Measurements from ENCODE around the gene CCNL2. TPM values are rescaled to one million over a fixed set of nuclear protein-coding genes. Genes with fewer than 3 reads are reported as not detected.
"Not testable (repeated sequence)": the region's sequence is repeated elsewhere in the genome, so short reads cannot be mapped to it uniquely, and the experiment has no call there.

The CCNL2 gene
- polyA plus RNA-seq, 3 donors from 2014 or later, result 16.7 to 34.6 (median 22.0) TPM

DNA sequence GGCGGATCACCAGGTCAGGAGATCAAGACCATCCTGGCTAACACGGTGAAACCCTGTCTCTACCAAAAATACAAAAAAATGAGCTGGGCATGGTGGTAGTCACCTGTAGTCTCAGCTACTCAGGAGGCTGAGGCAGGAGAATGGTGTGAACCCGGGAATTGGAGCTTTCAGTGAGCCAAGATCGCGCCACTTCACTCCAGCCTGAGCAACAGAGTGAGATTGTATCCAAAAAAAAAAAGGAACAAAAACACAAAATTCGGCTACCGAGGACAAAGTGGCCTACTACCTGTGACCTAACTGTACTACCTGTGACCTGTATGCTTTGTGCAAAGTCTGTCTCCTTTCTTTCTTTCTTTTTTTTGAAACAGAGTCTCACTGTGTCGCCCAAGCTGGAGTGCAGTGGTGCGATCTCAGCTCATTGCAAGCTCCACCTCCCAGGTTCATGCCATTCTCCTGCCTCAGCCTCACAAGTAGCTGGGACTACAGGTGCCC lies 3.8 kb upstream of the CCNL2 start:
- peaks cover 10 to 20% (median 13%) of the 10 kb centered on the region in 3 donors for H3K27me3 Mint-ChIP-seq (ENCODE audit: low read depth in 3 of 3)
- peak overlapping the region in 2 of 6 donors; percentile 23 to 69 for H3K27ac Mint-ChIP-seq
- not testable (repeated sequence) for H3K9me3 Mint-ChIP-seq, DNase-seq
- H3K4me3 Mint-ChIP-seq, result peak overlapping the region in 1 of 5 donors; percentile 68
- H3K4me1 Mint-ChIP-seq, result peaks cover 46 to 60% of the 10 kb centered on the region in 2 donors
- peaks cover 7 to 24% (median 10%) of the 10 kb centered on the region in 3 donors for H3K36me3 Mint-ChIP-seq

DNA sequence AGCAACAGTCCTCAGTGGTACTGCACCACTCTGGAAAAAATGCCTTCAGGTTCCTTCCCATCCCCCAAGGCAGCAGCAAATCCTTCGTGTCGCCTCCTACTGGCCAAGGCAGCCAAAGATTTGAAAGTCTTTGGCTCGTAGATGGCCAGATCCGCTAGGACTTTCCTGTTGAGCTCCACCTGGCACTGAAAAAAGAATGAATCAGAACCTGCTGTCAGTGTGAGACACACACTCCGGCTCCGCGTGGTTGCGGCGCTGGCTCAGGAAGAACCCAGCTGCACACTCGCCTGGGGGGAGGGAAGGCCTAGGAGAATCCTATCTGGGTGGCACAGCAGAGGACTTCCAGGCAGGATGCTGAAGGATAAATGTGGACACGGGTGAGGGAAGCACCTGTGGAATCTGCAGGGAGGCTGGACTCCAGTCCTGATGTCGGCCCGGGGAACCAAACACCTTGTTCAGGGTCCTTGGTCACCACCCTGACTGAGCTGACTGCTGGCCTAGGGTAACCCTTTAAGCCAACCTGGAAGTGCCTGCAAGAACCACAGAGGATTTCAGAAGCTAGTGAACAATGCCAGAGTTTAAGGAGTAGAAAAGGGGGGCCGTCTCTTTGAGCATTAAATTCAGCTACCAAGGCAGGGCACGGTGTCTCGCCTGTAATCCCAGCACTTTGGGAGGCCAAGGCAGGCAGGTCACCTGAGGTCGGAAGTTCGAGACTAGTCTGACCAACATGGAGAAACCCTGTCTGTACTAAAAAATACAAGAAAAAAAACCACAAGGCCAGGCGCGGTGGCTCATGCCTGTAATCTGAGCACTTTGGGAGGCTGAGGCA lies 3.2 kb upstream of the CCNL2 start:
- peak overlapping the region; percentile 46 to 91 (median 59) for H3K4me3 Mint-ChIP-seq
- DNase-seq, result peak in 1 of 3 donors; percentile 27
- H3K27ac Mint-ChIP-seq, result peak overlapping the region in 5 of 6 donors; percentile 43 to 84 (median 77)
- peaks cover 49 to 63% of the 10 kb centered on the region in 2 donors for H3K4me1 Mint-ChIP-seq
- peaks cover 10 to 20% (median 10%) of the 10 kb centered on the region in 3 donors for H3K27me3 Mint-ChIP-seq (ENCODE audit: low read depth in 3 of 3)
- H3K36me3 Mint-ChIP-seq, result peaks cover 7 to 24% (median 10%) of the 10 kb centered on the region in 3 donors
- no peaks in the 10 kb centered on the region for H3K9me3 Mint-ChIP-seq

DNA sequence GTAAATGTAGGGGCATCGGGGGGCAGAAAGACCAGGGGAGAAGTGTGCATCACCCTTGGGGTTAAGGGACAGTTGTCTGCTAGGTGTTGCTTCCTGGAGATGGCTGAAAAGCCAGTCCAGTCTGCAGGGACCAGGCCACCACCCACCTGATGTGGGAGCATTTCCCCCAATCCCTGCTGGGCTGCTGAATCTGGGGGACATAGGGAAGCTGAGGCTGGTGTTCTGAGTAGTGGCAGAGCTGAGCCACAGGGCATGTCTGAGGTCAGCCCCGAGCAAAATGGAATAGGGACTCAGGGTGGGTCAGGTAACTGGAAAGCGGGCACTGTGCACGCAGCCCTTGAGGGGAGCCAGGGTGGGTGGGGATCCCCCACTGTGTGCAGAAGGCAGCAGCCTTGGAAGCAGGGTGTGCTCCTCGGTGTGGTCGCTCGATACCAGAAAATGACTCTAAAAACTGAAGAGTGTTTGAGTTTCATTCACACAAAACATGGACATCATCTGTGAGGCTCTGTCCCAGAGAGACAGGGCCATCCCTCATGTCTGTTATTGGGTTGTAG lies 2.4 kb upstream of the CCNL2 start:
- Mint-ChIP-seq H3K36me3 (peaks cover 7 to 24% (median 10%) of the 10 kb centered on the region in 3 donors), H3K4me1 (peaks cover 49 to 59% of the 10 kb centered on the region in 2 donors), H3K27me3 (ENCODE audit: low read depth in 3 of 3) (peaks cover 7 to 20% (median 10%) of the 10 kb centered on the region in 3 donors), H3K27ac (peak overlapping the region; percentile 69 to 95 (median 86)), H3K4me3 (peak overlapping the region; percentile 46 to 91 (median 59)), H3K9me3 (no peaks in the 10 kb centered on the region)
- no peak for DNase-seq

DNA sequence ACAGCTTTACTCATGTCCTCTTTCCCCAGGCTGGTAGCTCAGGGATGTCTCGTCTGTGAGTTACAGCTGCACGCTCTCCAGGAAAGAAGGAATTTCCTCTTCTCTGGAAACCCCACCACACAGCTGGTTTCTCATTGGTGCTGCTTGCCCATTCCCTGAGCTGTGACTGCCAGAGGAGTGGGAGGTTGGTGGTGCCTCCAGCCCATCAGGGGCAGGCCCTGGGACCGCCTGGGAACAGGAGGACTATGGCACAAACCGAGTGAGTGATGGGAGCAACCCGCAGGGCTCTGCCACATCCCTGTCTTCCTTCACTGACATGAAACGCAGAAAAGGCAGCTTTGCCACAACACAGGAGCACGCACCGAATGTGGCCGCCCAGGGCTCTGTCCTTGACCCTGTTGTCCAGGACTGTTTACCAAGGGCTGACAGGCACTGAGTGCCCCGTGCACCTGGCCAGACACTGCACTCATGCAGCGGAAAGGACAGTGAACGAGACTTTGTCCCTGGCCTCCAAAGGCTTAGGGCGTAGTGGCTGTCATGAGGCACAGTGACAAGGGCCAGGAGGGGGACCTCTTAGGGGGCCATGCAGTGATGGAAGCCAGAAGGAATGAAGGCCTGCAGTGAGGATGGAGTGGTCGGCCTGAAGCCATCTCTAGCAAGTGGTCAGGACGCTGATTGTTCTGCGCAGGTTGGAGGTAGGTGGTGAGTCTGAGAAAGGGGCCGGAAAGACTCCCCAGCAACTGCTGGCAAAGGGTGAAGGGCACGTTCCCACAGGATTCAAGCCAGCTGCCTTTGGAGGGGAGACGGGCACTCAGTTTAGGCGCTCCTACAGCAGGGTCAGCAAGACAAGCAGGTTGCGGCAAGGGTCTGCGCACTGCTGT lies 1.7 kb upstream of the CCNL2 start:
- Mint-ChIP-seq H3K9me3 (no peaks in the 10 kb centered on the region), H3K4me1 (peaks cover 42 to 53% of the 10 kb centered on the region in 2 donors), H3K27ac (peak overlapping the region; percentile 84 to 95 (median 88)), H3K36me3 (peaks cover 7 to 24% (median 10%) of the 10 kb centered on the region in 3 donors), H3K27me3 (ENCODE audit: low read depth in 3 of 3) (peaks cover 5 to 20% (median 10%) of the 10 kb centered on the region in 3 donors), H3K4me3 (peak overlapping the region; percentile 85 to 92 (median 88))
- no peak for DNase-seq

DNA sequence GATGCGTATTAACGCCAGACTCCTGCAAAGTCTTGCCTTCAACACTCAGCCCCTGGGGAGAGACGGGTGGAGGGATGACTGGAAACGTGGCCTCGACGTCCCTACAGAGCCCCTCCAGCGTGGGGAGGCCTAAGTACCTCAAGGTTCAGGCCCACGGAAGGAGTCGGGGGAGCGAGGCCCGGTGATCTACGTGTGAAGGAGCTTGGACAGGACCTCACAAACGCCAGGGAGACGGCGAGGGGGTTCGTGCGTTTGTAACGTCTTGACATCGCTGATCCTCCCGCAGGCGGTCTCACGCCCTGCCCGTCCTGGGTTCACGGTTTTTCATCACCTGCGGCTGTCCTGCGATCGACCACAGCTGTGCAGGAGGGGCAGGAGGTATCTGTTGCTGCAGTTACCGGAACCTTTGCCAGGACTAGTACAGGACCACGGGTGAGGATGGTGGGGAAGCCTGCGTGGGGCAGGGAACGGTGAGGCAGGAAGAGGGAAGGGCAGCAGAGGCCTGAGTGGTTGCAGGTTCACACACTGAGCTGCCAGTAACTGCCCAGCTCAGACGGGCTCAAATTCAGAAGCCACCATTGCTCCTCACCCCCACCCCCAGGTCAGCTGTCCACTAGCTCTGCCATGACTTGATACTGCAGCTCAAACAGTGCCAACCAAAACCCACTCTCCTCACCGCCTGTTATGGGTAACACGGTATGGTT lies 889 bp upstream of the CCNL2 start:
- peaks cover 12 to 28% (median 15%) of the 10 kb centered on the region in 3 donors for H3K36me3 Mint-ChIP-seq
- H3K9me3 Mint-ChIP-seq, result no peaks in the 10 kb centered on the region
- H3K27me3 Mint-ChIP-seq (ENCODE audit: low read depth in 3 of 3), result peaks cover 6 to 20% (median 13%) of the 10 kb centered on the region in 3 donors
- DNase-seq, result peak; percentile 26 to 42 (median 39)
- H3K4me3 Mint-ChIP-seq, result peak overlapping the region; percentile 85 to 92 (median 88)
- H3K27ac Mint-ChIP-seq, result peak overlapping the region; percentile 84 to 95 (median 88)
- H3K4me1 Mint-ChIP-seq, result peaks cover 44 to 52% of the 10 kb centered on the region in 2 donors

DNA sequence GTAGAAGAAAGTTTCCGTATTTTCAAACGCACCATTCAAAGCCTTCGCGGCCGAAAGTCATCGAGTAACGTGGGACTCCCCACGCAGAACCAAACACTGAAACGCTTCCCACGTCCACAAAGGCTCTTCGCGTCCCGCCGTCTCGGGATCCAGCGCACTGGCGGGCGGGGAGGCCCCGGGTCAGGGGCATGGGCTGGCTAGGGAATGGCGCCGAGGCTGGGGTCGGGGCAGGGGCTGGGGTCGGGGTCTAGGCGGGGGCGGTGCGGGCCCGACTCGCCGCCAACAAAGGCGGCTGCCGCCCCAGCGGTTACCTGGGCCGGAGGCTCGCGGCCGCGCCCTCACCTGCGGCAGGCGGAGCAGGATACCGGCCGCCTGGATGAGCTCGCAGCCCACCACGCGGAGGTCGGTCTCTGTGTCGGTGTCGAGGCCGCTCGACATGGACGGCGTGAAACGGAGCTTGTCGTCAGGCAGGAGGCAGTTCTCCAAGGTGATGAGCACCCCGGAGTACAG lies 403 bp downstream of the CCNL2 start:
- Mint-ChIP-seq H3K36me3 (peaks cover 14 to 31% (median 16%) of the 10 kb centered on the region in 3 donors), H3K4me1 (peaks cover 48 to 51% of the 10 kb centered on the region in 2 donors), H3K4me3 (peak overlapping the region; percentile 88 to 92 (median 91)), H3K27me3 (ENCODE audit: low read depth in 3 of 3) (peaks cover 6 to 17% (median 13%) of the 10 kb centered on the region in 3 donors), H3K9me3 (no peaks in the 10 kb centered on the region), H3K27ac (peak overlapping the region; percentile 76 to 95 (median 86))
- DNase-seq, result no peak

DNA sequence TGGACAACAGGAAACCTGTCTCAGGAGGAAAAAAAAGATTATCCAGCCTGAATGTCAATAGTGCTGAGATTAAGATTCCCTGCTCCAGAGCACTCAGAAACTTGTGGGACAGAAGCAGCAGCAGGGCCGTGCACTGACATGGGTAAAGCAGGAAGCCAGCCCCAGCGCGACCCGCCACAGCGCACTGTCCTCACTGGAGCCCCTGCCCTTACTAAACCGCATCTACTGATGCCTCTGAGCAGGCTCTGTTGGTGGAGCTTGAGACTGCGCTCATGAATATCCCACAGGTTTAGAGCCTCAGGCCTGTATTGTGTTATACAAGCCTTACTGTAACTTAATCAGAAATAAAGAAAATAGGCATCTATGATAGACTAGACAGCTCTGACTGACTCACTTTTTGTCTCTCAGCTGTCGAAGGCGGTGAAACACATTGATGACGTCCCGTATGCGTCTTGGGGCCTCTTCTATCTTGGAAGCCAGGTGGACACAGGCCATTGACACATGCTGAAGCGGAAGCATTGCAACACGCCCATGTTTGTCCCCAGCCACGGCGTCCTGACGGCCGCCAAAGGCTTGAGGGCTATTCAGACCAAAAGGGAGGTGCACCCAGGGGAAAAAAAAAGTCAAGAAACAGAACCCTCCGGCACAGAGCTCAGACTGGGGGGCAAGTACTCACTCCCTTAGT lies 1.2 kb downstream of the CCNL2 start:
- peaks cover 46 to 48% of the 10 kb centered on the region in 2 donors for H3K4me1 Mint-ChIP-seq
- peak overlapping the region; percentile 76 to 93 (median 86) for H3K27ac Mint-ChIP-seq
- no peak for DNase-seq
- H3K36me3 Mint-ChIP-seq, result peaks cover 12 to 33% (median 12%) of the 10 kb centered on the region in 3 donors
- H3K4me3 Mint-ChIP-seq, result peak overlapping the region; percentile 87 to 91 (median 88)
- H3K27me3 Mint-ChIP-seq (ENCODE audit: low read depth in 3 of 3), result peaks cover 4 to 15% (median 13%) of the 10 kb centered on the region in 3 donors
- H3K9me3 Mint-ChIP-seq, result no peaks in the 10 kb centered on the region

DNA sequence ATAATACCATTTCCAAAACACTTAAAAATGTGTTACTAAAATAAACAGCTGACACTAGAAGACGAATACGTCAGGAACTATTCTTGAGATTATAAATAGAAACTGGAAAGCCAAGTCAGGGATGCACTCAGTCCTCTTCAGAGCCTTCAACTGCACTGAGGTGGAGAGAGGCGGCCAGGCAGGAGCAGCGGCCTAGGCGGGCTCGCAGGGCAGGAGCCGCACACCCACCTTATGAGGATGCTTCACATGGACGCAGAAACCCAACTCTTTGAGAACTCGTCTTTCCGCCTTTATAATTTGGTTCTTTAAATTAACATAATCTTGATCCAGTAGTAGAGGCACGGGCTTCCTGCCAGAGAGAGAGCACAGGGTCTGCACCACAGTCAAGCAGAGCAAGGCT lies 4.0 kb downstream of the CCNL2 start:
- Mint-ChIP-seq H3K36me3 (peaks cover 24 to 39% (median 29%) of the 10 kb centered on the region in 3 donors), H3K27ac (peak overlapping the region in 2 of 6 donors; percentile 18 to 57), H3K9me3 (no peaks in the 10 kb centered on the region), H3K4me1 (peaks cover 27 to 42% of the 10 kb centered on the region in 2 donors), H3K4me3 (peak overlapping the region in 2 of 5 donors; percentile 3 to 58), H3K27me3 (ENCODE audit: low read depth in 3 of 3) (peaks cover 1 to 11% (median 9%) of the 10 kb centered on the region in 3 donors)
- no peak for DNase-seq

DNA sequence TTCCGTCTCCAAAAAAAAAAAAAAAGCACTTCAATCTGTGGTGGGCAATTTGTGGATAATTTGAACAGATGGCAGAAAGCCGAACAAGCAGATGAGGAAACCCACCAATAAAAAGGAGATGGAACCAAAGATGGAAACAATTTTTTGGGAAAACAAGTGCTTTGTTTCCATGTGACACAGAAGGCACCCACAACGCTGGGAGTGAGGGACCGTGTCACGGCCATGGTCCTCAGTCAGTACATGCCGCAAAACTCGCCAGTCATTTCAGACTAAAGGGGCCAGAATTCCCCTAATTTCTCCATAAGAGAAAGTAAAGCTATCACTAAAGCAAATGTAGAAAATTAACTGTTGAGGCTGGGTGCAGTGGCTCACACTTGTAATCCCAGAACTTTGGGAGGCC lies 5.0 kb downstream of the CCNL2 start:
- peaks cover 19 to 34% of the 10 kb centered on the region in 2 donors for H3K4me1 Mint-ChIP-seq
- no peak overlapping the region for H3K4me3 Mint-ChIP-seq
- H3K9me3 Mint-ChIP-seq, result no peaks in the 10 kb centered on the region
- H3K27ac Mint-ChIP-seq, result no peak overlapping the region
- peaks cover 1 to 5% (median 2%) of the 10 kb centered on the region in 3 donors for H3K27me3 Mint-ChIP-seq (ENCODE audit: low read depth in 3 of 3)
- peaks cover 29 to 48% (median 34%) of the 10 kb centered on the region in 3 donors for H3K36me3 Mint-ChIP-seq
- no peak for DNase-seq

DNA sequence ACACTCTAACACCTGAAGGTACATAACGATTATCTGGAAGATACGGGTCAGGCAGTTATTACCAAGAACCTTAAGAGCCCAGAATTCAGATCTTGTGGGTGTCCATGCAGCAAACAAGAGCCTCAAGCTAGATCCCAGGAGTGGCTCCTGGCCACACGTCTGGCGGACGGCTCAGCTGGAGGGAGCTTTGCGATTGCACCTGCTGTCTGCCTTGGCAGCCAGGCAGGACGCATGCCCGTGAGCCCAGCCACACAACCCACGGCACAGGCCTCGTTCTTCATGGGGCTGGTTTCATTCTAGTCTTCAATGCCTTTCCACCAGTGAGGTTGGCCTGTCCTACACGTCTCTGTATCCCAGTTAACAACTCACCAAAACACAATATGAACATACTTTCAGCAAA lies 5.7 kb downstream of the CCNL2 start:
- Mint-ChIP-seq H3K9me3 (no peaks in the 10 kb centered on the region), H3K4me1 (peaks cover 18 to 34% of the 10 kb centered on the region in 2 donors), H3K27ac (peak overlapping the region in 1 of 6 donors; percentile 71), H3K36me3 (peaks cover 29 to 49% (median 35%) of the 10 kb centered on the region in 3 donors), H3K4me3 (no peak overlapping the region), H3K27me3 (ENCODE audit: low read depth in 3 of 3) (peaks cover 1 to 4% (median 2%) of the 10 kb centered on the region in 3 donors)
- no peak for DNase-seq

DNA sequence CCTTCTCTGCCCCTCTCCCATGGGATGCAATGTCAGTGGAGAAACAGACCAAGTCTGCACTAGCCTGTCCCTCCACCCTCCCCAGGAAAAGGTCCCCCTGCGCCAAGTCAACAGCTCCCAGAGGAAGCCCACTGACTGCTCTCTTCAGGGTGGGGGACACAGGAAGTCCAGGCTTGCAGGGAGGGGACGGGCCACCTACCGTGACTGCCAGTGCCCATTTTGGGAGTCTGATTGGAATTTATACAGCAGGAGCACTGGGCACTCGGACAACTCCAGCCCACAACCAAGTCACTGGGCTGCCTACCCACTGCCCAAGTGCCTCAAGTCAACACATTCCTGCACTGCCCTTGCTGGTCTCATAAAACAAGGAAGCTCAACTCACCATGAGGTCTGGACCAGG lies 6.1 kb downstream of the CCNL2 start:
- H3K27ac Mint-ChIP-seq, result no peak overlapping the region
- H3K27me3 Mint-ChIP-seq (ENCODE audit: low read depth in 3 of 3), result peaks cover 0 to 3% (median 1%) of the 10 kb centered on the region in 3 donors
- no peak for DNase-seq
- peaks cover 14 to 30% of the 10 kb centered on the region in 2 donors for H3K4me1 Mint-ChIP-seq
- H3K9me3 Mint-ChIP-seq, result no peaks in the 10 kb centered on the region
- H3K36me3 Mint-ChIP-seq, result peaks cover 29 to 53% (median 35%) of the 10 kb centered on the region in 3 donors
- no peak overlapping the region for H3K4me3 Mint-ChIP-seq

DNA sequence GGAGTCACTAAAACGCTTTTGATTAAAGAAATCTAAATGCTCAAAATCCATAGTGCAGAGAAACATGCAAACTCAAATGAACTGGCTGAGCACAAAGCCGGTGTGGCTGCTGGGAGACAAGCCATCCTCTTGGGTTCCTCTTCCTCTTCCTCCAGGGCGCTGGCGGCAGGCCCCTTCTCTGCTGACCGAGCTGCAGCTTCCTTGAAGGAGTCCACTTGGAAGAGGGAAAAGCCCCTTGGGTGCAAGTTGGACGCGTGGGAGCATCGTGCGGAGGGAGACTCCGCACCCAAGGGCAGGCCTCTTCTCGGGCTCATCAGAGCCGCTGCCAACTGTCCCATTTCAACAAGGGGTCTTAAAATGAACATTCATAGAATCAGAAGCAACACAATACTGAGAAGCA lies 7.9 kb downstream of the CCNL2 start:
- no peak for DNase-seq
- Mint-ChIP-seq H3K36me3 (peaks cover 32 to 67% (median 41%) of the 10 kb centered on the region in 3 donors), H3K4me1 (peaks cover 6 to 26% of the 10 kb centered on the region in 2 donors), H3K9me3 (no peaks in the 10 kb centered on the region), H3K27ac (peak overlapping the region in 1 of 6 donors; percentile 30), H3K27me3 (ENCODE audit: low read depth in 3 of 3) (peaks cover 0 to 6% (median 1%) of the 10 kb centered on the region in 3 donors), H3K4me3 (no peak overlapping the region)
